ENCODE measurements around the gene NFATC1.
A peak's percentile ranks its signal among the peaks of the same experiment; 100 is the strongest.

The NFATC1 gene

DNA sequence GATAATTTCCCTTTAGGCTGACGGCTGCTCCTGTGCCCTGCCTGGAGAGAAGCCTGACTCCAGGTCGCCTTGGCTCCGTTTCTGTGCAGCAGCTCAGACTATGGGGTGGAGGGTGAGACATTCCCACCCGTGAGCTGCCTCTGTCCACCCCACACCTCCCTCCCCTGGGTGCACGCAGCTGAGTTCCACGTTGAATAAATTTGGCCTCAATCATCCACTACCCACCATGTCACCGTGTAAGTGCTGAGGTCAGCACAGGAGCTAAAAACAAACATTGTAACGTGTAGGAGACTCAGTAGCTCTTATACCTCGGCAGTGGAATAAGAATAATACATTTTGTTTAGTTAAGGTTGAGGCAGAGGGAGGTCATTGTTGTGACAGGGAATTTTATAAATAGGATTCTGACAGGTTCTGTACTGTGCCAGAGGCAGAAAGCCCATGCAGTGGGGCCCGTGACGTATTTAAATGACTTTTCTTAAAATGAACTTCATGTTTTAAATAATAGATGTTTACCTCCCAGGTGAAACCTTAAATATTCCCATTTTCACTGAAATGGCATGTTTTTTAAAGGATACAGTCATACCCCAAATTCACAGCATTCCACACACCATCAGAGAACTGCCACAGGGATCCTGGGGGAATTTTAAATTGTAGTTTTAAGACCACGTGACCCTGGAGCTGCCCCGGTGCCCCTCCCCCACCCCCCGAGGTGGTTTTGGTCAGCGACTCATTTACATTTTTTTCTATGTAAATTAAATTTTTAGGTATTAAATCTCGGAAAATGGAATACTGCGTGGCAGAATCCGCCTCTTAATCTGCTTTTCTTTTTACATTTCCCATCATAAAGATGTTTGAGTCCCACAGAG, 50.2 kb downstream of the NFATC1 start:
- DNase-seq = no peak

GRCh38 chr18:79446931-79447330, 51.2 kb downstream of the NFATC1 start:
- no peak for DNase-seq

DNA sequence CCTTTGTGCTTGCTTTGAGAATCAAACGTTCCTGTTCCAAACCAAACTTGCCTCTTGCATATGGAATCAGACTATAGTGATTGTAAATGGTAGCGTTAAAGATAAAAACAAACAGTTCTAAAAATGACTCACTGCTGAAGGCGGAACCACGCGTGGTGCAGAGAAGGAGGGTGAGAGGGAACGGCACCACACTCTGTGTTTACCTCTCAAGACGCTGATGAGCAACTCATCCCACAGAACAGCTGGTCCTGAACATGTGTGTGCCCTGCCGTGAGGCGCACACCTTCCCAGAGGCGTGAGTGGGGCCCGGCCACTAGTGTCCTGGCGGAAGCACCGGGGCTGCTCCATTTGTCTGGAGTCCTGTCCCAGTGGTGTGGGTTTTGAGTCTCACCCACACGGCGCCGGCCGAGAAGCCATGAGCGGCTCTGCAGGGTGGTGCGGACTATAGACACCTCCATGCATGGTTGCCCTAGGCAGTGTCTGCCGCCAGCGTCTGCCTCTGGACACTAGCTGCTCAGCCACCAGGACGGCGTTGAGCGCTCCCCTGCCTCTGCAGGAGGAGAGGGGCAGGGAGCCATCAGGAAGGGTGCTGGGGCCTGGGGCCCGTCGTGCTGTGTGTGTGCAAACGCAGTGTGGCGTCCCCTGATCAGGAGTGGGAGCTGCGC, 52.1 kb downstream of the NFATC1 start:
- DNase-seq = no peak

- DNase-seq = no peak
Measured at GRCh38 chr18:79448621-79449020, 52.9 kb downstream of the NFATC1 start.

DNA sequence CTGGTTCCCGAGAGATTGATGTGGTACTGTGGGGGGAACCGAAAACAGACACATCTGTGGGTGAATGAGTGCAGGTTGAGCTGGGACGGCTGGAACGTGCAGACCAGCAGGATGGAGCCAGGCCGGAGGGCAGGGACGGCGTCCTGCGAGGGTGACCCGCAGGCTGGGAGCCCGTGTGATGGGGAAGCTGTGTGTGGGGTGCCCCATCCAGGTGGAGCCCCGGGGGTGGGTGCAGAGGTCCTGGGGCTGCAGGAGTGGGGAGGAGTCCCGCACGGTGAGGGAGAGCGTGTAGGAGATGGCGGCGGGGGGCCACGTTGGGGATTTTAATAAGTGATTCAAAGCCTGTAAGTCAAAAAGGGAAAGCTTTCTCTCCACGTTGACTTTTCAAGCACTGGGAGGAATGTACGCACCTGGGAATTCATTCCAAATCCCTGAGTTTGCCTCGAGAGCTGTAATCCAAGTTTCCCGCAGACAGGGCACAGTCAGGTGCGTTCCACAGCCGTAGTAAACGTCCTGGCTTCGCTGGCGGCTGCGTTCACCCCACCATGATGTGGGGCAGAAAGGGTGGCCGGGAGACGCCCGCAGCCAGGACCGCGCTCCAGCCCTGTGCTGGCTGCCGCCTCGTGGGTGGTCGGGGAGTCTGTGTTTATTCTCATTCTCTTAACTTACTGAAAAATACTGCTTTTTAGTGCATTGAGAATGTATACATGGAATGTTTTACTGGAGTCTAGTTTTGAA, 54.0 kb downstream of the NFATC1 start:
- DNase-seq = no peak

DNA sequence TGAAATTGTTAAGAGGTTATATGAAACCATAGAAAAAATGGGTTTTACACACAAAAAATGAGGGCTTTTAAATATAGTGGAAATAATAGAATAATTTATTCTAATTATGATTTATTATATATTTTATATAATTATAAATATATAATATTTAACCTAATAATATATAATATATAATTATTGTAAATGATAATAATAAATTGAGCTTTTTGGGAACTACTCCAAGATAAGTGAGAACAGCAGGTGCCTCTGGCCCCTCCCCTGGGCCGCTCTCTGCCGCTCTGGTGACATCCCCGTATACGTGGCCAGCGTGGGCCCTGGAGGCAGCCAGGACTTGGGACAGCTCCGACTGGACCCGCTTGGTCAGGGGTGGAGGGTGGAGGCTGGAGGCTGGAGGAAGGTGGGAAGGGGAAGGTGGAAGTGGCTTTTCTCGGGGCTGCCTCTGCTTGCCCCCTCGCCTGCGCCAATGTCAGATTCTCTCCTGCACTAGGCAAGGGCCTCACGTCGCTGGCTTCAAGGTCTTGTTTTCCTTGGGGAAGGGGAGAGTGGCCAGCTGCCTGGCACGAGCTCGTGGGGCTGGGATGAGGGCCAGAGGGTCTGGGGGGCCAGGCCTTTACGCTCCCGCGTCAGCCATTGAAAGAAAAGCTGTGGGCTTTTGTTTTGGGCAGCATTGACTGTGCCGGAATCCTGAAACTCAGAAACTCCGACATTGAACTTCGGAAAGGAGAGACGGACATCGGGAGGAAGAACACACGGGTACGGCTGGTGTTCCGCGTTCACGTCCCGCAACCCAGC, 54.8 kb downstream of the NFATC1 start:
- no peak for DNase-seq

GRCh38 chr18:79451237-79452125, 55.8 kb downstream of the NFATC1 start:
- no peak for DNase-seq

DNA sequence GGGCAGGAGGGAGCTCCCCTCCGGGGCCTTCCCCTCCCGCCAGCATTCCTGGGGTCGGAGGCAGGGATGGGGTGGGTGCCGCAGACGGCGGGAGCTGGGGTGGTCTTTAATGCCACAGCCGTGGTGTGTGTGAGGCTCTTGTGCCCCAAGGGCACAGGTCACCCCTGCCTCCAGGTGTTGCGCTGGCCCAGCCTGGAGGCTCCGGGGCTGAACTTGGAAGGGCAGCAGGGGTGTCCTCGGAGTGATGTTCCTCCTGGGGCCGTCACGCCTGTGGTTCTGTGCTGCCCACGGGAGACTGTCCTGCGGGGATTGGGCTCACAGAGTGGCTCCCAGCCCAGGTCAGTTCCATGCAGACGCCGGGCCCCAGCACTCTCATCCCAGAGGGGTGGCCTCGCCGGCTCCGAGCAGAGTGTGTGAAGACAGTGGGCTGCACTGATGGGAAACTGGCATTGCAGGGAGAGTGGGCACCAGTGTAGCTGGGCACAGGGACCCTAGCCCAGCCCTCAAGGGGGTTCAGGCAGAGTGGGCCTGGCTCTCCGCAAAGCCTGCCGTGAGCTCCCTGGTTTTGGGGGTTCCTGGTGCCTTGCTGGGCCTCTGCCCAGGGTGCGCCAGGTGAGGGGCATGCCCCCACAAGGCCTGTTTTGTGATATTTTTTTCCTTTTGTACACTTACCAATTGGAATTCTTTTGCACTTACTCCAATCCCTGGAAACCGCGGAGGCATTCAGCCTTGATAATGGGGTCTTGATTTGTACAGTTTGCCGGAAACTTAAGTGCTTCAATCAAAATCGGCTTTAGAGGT, 56.7 kb downstream of the NFATC1 start:
- no peak for DNase-seq

- no peak for DNase-seq
Measured at GRCh38 chr18:79452991-79453645, 57.4 kb downstream of the NFATC1 start.

GRCh38 chr18:79453816-79454735, 58.3 kb downstream of the NFATC1 start:
- no peak for DNase-seq

DNA sequence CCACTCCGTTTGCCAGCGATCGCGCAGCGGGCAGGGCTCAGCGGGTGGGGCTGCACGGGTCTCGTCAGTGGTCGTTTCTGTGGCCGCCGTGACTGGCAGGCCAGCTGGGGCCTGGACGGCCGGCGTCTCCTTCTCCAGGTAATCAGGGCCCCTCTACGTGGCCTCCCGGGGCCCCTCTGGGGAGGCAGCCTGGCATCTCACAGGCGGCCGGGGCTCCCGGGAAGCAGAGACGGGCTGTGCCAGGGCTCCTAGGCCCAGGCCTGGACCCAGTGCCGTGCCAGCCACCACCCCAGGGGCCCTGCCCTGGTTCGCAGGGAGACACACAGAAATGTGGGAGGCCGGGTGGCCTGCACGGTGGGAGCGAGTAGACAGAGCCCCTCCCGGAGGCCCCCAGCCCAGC, 59.5 kb downstream of the NFATC1 start:
- no peak for DNase-seq

DNA sequence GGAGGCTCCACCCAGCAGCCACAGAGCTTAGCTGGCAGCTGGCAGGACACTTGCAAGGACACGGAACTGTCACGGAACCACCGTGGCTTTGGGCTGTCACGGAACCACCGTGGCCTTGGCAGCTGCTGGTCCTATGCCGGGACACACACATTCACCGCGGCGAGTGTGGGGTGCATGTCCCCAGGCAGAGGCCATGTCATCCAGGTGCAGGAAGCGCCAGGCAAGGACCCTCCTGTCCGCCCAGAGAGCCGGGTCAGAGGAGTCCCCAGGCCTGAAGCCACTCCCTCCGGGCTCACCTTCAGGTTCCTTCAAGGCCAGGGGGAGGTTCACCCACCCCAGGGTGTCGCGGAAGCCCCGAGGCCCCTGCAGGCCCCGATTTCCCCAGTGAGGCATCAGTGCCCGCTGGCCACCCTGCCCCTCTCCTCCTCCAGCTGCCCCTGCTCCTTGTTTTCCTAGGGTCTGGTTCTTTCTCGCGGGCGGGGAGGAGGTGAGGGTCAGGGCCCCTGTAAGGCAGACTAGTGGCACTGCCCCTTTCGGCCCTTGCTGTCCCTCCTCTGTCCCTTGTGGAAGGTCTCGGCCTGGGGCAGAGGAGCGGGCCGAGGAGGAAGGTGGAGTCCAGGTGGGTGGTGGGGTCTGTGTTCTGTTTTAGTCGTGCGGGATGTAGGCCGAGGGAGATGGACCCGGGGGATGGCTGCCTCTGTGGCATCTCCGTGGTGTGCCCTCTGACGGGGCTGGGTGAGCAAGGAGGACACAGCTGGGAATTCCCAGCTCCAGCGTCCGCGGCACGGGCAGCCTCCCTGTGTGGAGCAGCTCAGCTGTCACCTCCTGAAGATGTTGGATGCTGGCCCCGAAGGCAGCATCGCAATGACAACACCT, 60.6 kb downstream of the NFATC1 start:
- no peak for DNase-seq

DNA sequence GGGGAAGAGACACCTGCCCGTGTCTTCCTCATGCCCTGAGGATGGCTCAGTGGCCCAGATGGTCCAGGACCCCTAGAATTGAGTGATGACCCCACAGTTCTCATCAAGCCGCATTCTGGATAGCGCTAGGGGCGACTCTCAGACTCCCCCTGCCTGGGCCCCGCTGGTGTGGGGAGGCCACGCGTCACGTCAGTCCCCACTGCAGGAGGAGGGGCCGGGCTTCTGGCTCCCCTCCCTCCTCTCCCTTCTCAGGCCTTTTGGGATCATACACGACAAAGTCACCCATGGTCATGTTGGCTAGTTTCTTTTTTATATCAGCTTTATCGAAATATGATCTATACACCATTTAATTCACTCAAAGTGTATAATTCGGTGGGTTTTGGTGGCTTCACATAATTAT, 61.5 kb downstream of the NFATC1 start:
- no peak for DNase-seq

GRCh38 chr18:79457652-79458051, 61.9 kb downstream of the NFATC1 start:
- DNase-seq = no peak

DNA sequence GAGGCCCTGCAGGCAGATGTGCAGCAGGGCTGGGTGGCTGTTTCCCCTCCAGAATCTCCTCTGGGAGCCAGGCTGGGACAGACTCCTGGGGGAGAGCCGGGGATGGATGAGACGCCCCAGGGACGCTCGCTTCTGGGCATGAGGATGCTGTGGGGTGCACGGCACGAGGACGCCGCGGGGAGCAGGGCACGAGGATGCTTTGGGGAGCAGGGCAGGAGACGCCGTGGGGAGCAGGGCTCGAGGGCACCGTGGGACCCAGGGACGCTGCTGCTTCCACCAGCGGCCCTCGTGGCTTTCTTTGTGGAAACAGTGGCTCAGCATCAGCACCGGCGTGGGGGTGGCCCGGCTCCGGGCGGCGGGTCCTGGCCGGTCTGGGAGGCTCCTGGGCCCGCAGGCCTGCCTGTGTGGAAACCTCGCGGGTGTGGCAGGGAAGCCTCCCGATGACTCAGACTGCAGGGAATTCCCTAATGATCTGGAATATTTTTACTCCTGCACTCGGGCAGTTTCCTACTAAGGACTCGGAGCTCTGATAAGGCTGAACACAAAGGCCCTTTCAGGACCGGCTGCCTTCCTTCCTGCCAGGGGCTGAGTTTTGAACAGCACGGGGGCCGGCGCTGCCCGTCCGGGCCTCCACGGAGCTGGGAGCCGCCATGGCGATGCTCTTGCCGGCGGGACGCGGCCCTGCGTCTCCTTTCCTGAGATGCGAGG, 62.6 kb downstream of the NFATC1 start:
- DNase-seq = no peak

- peak; percentile 6 for DNase-seq
Measured at GRCh38 chr18:79458917-79459803, 63.4 kb downstream of the NFATC1 start.

Data from hematopoietic multipotent progenitor cell treated with erythropoietin and hydrocortisone succinate and interleukin-3 and kit ligand, for 8 days (in vitro differentiated cells).